ENCODE data around the gene ZNF598. TPM values are rescaled to one million over a fixed set of nuclear protein-coding genes. Genes with fewer than 3 reads are reported as not detected.

ZNF598 gene
- total RNA-seq, 1 experiment from 2014 or later, result 70.9 TPM

GRCh38 chr16:1966460-1966859 is 43.2 kb downstream of the ZNF598 start, which contains the start of gene RNF151:
Gene RNF151, plus strand, starts transcription at chr16:1966856. Its CDS starts 26 bp downstream, at chr16:1966882.
- Histone ChIP-seq H4K20me1 (ENCODE audit: control insufficient read depth, insufficient read depth, insufficient read length) (no peaks in the 10 kb centered on the region), H4K8ac (replicated peaks; ENCODE audit: insufficient read length, low read depth, low read length) (no peak within 1 kb of the TSS), H2AFZ (ENCODE audit: low read length) (no peak within 1 kb of the TSS), H3K14ac (ENCODE audit: insufficient read depth, low read length) (no peak within 1 kb of the TSS), H3K27me3 (ENCODE audit: insufficient read depth, low read length) (no peaks in the 10 kb centered on the region), H2BK15ac (ENCODE audit: low read depth, low read length) (no peak within 1 kb of the TSS), H3K23me2 (ENCODE audit: insufficient read length, low read depth, low read length, poor library complexity, severe bottlenecking) (peaks cover 14% of the 10 kb centered on the region), H2BK20ac (ENCODE audit: low read depth, low read length, poor library complexity, severe bottlenecking) (no peak within 1 kb of the TSS), H2AK5ac (ENCODE audit: insufficient read length, low read length) (no peak within 1 kb of the TSS), H3K27ac (ENCODE audit: insufficient read length, low read depth, low read length) (no peak within 1 kb of the TSS), H2BK120ac (ENCODE audit: low read depth, low read length, poor library complexity, severe bottlenecking) (no peak within 1 kb of the TSS), H3K23ac (ENCODE audit: insufficient read length, low read depth, low read length) (no peak within 1 kb of the TSS), H2BK5ac (ENCODE audit: insufficient read length, low read length) (no peak within 1 kb of the TSS), H3K9ac (ENCODE audit: extremely low read depth, insufficient read length, low read length) (peak within 1 kb of the TSS; percentile 88), H3K18ac (ENCODE audit: insufficient read length, low read depth, low read length) (no peak within 1 kb of the TSS), H2BK12ac (ENCODE audit: insufficient read length, low read depth, low read length) (no peak within 1 kb of the TSS), H3K79me2 (ENCODE audit: insufficient read depth, low read length) (peaks cover 18% of the 10 kb centered on the region), H3K56ac (ENCODE audit: insufficient read length, low read depth, low read length) (no peak within 1 kb of the TSS), H4K91ac (ENCODE audit: insufficient read length, low read depth, low read length) (no peak within 1 kb of the TSS), H3K9me3 (ENCODE audit: control insufficient read depth, low read depth, low read length) (no peaks in the 10 kb centered on the region), H3K79me1 (ENCODE audit: insufficient read depth, low read depth, low read length, poor library complexity, severe bottlenecking) (no peaks in the 10 kb centered on the region), H4K5ac (ENCODE audit: insufficient read length, low read depth, low read length) (no peak within 1 kb of the TSS), H3K4me1 (ENCODE audit: insufficient read depth, low read length) (no peaks in the 10 kb centered on the region), H3K4me2 (ENCODE audit: insufficient read depth, insufficient read length, low read length) (peak within 1 kb of the TSS; percentile 97), H3K4ac (ENCODE audit: low read depth, low read length) (no peak within 1 kb of the TSS), H3T11ph (ENCODE audit: low read length) (no peak within 1 kb of the TSS)
- Mint-ChIP-seq H3K27ac (peak within 1 kb of the TSS in 2 of 3 experiments; percentile 88 to 97; a peak in 2 of 7 replicates), H3K4me3 (peak within 1 kb of the TSS; percentile 95 to 97), H3K27me3 (ENCODE audit: low read depth) (peaks cover 2% of the 10 kb centered on the region), H3K4me1 (peaks cover 19 to 38% of the 10 kb centered on the region in 2 experiments), H3K36me3 (ENCODE audit: insufficient read depth in 1 of 3, low read depth in 3 of 3) (peaks cover 27 to 30% (median 28%) of the 10 kb centered on the region in 3 experiments), H3K9me3 (peaks cover 0 to 3% of the 10 kb centered on the region in 2 experiments; a peak in 3 of 5 replicates)
- WGBS (ENCODE audit: extremely low coverage, insufficient read length, low lambda C conversion rate), result no CpG with 5 or more reads among the region's 6 CpGs
- no peak for DNase-seq
- no peak for TF ChIP-seq CTCF (conservative IDR thresholded peaks at IDR 0.05)
